WTC11 (cell line): ENCODE measurements around the gene ACACA. TPM values are rescaled to one million over a fixed set of nuclear protein-coding genes. Genes with fewer than 3 reads are reported as not detected.
A peak's percentile ranks its signal among the peaks of the same experiment; 100 is the strongest.

Source experiments
- ATAC-seq: fragments of 200-7000 bp; cut with Tn5 transposase; 2 replicates; pipeline ENCODE4 v1.10.0; 2021; ENCODE audit warnings: mild to moderate bottlenecking, moderate library complexity
- CTCF ChIA-PET: fragments of 300-600 bp; sonication (Branson Sonifier 250); formaldehyde crosslinking; loops from one replicate; lab custom pipeline; 2021; ENCODE audit warnings: antibody characterized with exemption; lab: Charles Lee
- POLR2A ChIA-PET: fragments of 350-600 bp; sonication (Branson Sonifier 250); formaldehyde crosslinking; loops from one replicate; lab custom pipeline; 2021; ENCODE audit warnings: antibody characterized with exemption; lab: Charles Lee
- DNase-seq: peaks from one replicate; pipeline ENCODE4 v3.0.0; 2021; ENCODE audit warnings: low spot score
- H3K27ac Mint-ChIP-seq: 2 replicates; pipeline ENCODE4 v1.8.0; 2021; ENCODE audit warnings: mixed read lengths
- H3K27me3 Mint-ChIP-seq: 2 replicates; pipeline ENCODE4 v1.8.0; 2021; ENCODE audit warnings: low read depth, mild to moderate bottlenecking, moderate library complexity, mixed read lengths
- H3K36me3 Mint-ChIP-seq: 2 replicates; pipeline ENCODE4 v1.8.0; 2021; ENCODE audit warnings: mixed read lengths
- H3K4me1 Mint-ChIP-seq: 2 replicates; pipeline ENCODE4 v1.8.0; 2022; ENCODE audit warnings: mixed read lengths
- H3K4me3 Mint-ChIP-seq: 2 replicates; pipeline ENCODE4 v1.8.0; 2021; ENCODE audit warnings: mild to moderate bottlenecking, moderate library complexity, mixed read lengths
- H3K9me3 Mint-ChIP-seq: 2 replicates; pipeline ENCODE4 v1.8.0; 2021; ENCODE audit warnings: mixed read lengths
- ATF1 ChIP-seq: sonication (generic); formaldehyde crosslinking; IDR thresholded peaks from 2 replicates; pipeline ENCODE4 v1.8.1; 2023; ENCODE audit warnings: mild to moderate bottlenecking, moderate library complexity, missing genetic modification reagents
- FOXJ3 ChIP-seq: sonication (generic); formaldehyde crosslinking; IDR thresholded peaks from 2 replicates; pipeline ENCODE4 v1.9.0; 2021; ENCODE audit warnings: missing genetic modification reagents, mild to moderate bottlenecking, borderline replicate concordance
- FOXK1 ChIP-seq: sonication (generic); formaldehyde crosslinking; IDR thresholded peaks from 2 replicates; pipeline ENCODE4 v1.8.0; 2022; ENCODE audit warnings: mild to moderate bottlenecking, moderate library complexity, missing genetic modification reagents
- FOXP1 ChIP-seq: sonication (generic); formaldehyde crosslinking; IDR thresholded peaks from 2 replicates; pipeline ENCODE4 v1.8.0; 2022; ENCODE audit warnings: missing genetic modification reagents, mild to moderate bottlenecking, moderate library complexity, borderline replicate concordance
- GRHL2 ChIP-seq: fragments of 250-450 bp; sonication (Bioruptor Pico); IDR thresholded peaks from 2 replicates; pipeline ENCODE4 v1.8.0; 2022; ENCODE audit warnings: mild to moderate bottlenecking, moderate library complexity; ENCODE audit not compliant: insufficient replicate concordance, severe bottlenecking
- JUN ChIP-seq: sonication (generic); formaldehyde crosslinking; IDR thresholded peaks from 2 replicates; pipeline ENCODE4 v1.8.0; 2023; ENCODE audit warnings: mild to moderate bottlenecking, missing genetic modification reagents
- NR2C2 ChIP-seq: sonication (generic); formaldehyde crosslinking; IDR thresholded peaks from 2 replicates; pipeline ENCODE4 v1.8.0; 2022; ENCODE audit warnings: mild to moderate bottlenecking, missing genetic modification reagents
- TCF7 ChIP-seq: sonication (generic); formaldehyde crosslinking; IDR thresholded peaks from 2 replicates; pipeline ENCODE4 v1.8.0; 2022; ENCODE audit warnings: mild to moderate bottlenecking, low read depth, missing genetic modification reagents, moderate library complexity
- TEAD1 ChIP-seq: sonication (generic); formaldehyde crosslinking; IDR thresholded peaks from 2 replicates; pipeline ENCODE4 v1.8.0; 2022; ENCODE audit warnings: mild to moderate bottlenecking, missing genetic modification reagents
- ZNF263 ChIP-seq: sonication (generic); formaldehyde crosslinking; IDR thresholded peaks from 2 replicates; pipeline ENCODE4 v1.8.1; 2022; ENCODE audit warnings: low read depth, mild to moderate bottlenecking, moderate library complexity, missing genetic modification reagents
- ZNF317 ChIP-seq: sonication (generic); formaldehyde crosslinking; IDR thresholded peaks from 2 replicates; pipeline ENCODE4 v1.8.1; 2023; ENCODE audit warnings: low read depth, mild to moderate bottlenecking, moderate library complexity, missing genetic modification reagents, borderline replicate concordance
- ZNF396 ChIP-seq: fragments of 250-450 bp; sonication (Bioruptor Pico); IDR thresholded peaks from 2 replicates; pipeline ENCODE4 v1.8.0; 2021; ENCODE audit warnings: mild to moderate bottlenecking, moderate library complexity, borderline replicate concordance
- ZNF423 ChIP-seq: fragments of 250-450 bp; sonication (Bioruptor Pico); IDR thresholded peaks from 2 replicates; pipeline ENCODE4 v2.1.2; 2022; ENCODE audit warnings: mild to moderate bottlenecking, moderate library complexity
- ZNF671 ChIP-seq: fragments of 250-450 bp; sonication (Bioruptor Pico); IDR thresholded peaks from 2 replicates; pipeline ENCODE4 v1.8.0; 2021; ENCODE audit warnings: mild to moderate bottlenecking
- total RNA-seq: library from RNA; stranded (reverse); gene quantifications from 3 replicates; pipeline ENCODE4 v1.2.3, GENCODE V29; 2021
- TF ChIP-seq, protein P1 (sequence below): fragments of 250-450 bp; sonication (Bioruptor Pico); IDR thresholded peaks from 2 replicates; pipeline ENCODE4 v1.8.0; 2021; ENCODE audit warnings: mild to moderate bottlenecking
- TF ChIP-seq, protein P2 (sequence below): sonication (generic); formaldehyde crosslinking; conservative IDR thresholded peaks from 2 replicates; pipeline ENCODE4 v1.8.1; 2022; ENCODE audit warnings: mild to moderate bottlenecking, missing genetic modification reagents
- TF ChIP-seq, protein P3 (sequence below): sonication (generic); formaldehyde crosslinking; IDR thresholded peaks from 2 replicates; pipeline ENCODE4 v1.8.0; 2022; ENCODE audit warnings: mild to moderate bottlenecking, missing genetic modification reagents
- TF ChIP-seq, protein P4 (sequence below): sonication (generic); formaldehyde crosslinking; IDR thresholded peaks from 2 replicates; pipeline ENCODE4 v1.8.1; 2022; ENCODE audit warnings: mild to moderate bottlenecking, moderate library complexity, missing genetic modification reagents
- TF ChIP-seq, protein P5 (sequence below): fragments of 200-600 bp; IDR thresholded peaks from 2 replicates; pipeline ENCODE4 v1.8.0; 2022; ENCODE audit warnings: antibody characterized with exemption
- TF ChIP-seq, protein P6 (sequence below): sonication (generic); formaldehyde crosslinking; IDR thresholded peaks from 2 replicates; pipeline ENCODE4 v1.8.0; 2022; ENCODE audit warnings: mild to moderate bottlenecking, missing genetic modification reagents
- TF ChIP-seq, protein P7 (sequence below): sonication (generic); formaldehyde crosslinking; IDR thresholded peaks from 2 replicates; pipeline ENCODE4 v1.8.1; 2023; ENCODE audit warnings: mild to moderate bottlenecking, missing genetic modification reagents

ACACA gene
- total RNA-seq, 1 experiment from 2014 or later = 167 TPM

DNA sequence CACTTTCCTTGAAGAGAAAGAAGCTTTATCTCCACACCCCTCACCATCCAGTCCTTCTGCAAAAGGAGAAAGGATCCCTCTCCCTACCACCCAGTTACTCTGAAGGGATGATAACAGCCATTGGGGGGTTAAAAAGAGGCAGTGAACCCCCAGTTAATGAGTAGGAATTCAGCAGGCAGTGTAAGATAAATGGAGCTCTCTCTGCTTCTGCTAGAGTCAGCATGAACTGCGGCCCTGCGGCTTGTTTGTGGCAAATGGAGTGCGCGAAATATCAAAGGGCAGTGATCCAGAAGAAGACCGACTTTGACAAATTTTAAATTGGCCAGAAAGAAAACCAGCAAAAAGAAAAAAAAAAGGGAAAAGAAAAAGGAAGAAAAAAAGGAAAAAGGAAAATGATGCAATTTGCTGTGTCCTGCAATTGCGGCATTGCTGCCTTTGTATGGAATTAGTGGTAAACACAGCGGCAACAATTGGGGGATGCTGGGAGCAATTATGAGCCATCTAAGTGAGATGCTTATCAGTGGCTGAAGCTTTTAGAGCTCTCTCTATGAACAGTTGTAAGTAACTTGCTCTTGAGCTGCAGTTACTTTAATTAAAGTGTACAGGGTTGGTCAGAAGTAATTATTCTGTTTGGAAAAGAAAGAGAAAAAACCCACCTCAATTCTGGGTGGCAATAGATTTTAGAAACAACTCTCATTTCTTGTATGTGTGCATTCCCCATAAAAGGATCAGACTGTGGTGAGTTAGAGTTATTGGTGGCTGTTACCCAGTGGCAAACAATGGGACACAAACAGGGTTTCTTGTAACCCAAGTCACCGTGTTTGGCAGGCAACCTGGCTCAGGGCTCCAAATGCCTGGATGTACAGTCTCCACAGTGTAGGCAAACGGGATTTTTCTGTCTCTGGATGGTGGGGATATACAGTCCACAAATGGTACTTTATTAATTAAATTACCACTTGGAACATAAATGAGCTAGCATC, 296.6 kb downstream of the ACACA start:
- Mint-ChIP-seq H3K36me3 (peaks cover 32% of the 10 kb centered on the region), H3K27ac (peak overlapping the region; percentile 69; the same call in 1 of the 2 replicates), H3K9me3 (no peaks in the 10 kb centered on the region), H3K4me1 (peaks cover 45% of the 10 kb centered on the region), H3K27me3 (no peaks in the 10 kb centered on the region), H3K4me3 (no peak overlapping the region)
- ATAC-seq = no peak
- TF ChIP-seq FOXK1 (CRISPR knock-in tag) (no peak), ZNF671 (CRISPR knock-in tag) (no peak), TCF7 (CRISPR knock-in tag) (no peak), GRHL2 (CRISPR knock-in tag) (no peak), ATF1 (CRISPR knock-in tag) (no peak), ZNF396 (CRISPR knock-in tag) (no peak), JUN (CRISPR knock-in tag) (no peak), ZNF263 (CRISPR knock-in tag) (no peak), ZNF317 (no peak), FOXP1 (CRISPR knock-in tag) (no peak), FOXJ3 (CRISPR knock-in tag) (no peak), ZNF423 (CRISPR knock-in tag) (no peak), NR2C2 (CRISPR knock-in tag) (no peak), TEAD1 (CRISPR knock-in tag) (no peak)
- TF ChIP-seq, protein P1, sequence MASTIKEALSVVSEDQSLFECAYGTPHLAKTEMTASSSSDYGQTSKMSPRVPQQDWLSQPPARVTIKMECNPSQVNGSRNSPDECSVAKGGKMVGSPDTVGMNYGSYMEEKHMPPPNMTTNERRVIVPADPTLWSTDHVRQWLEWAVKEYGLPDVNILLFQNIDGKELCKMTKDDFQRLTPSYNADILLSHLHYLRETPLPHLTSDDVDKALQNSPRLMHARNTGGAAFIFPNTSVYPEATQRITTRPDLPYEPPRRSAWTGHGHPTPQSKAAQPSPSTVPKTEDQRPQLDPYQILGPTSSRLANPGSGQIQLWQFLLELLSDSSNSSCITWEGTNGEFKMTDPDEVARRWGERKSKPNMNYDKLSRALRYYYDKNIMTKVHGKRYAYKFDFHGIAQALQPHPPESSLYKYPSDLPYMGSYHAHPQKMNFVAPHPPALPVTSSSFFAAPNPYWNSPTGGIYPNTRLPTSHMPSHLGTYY (CRISPR knock-in tag) = no peak
- TF ChIP-seq, protein P2, sequence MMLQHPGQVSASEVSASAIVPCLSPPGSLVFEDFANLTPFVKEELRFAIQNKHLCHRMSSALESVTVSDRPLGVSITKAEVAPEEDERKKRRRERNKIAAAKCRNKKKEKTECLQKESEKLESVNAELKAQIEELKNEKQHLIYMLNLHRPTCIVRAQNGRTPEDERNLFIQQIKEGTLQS (CRISPR knock-in tag) = no peak
- TF ChIP-seq, protein P3, sequence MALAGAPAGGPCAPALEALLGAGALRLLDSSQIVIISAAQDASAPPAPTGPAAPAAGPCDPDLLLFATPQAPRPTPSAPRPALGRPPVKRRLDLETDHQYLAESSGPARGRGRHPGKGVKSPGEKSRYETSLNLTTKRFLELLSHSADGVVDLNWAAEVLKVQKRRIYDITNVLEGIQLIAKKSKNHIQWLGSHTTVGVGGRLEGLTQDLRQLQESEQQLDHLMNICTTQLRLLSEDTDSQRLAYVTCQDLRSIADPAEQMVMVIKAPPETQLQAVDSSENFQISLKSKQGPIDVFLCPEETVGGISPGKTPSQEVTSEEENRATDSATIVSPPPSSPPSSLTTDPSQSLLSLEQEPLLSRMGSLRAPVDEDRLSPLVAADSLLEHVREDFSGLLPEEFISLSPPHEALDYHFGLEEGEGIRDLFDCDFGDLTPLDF (CRISPR knock-in tag) = no peak
- TF ChIP-seq, protein P4, sequence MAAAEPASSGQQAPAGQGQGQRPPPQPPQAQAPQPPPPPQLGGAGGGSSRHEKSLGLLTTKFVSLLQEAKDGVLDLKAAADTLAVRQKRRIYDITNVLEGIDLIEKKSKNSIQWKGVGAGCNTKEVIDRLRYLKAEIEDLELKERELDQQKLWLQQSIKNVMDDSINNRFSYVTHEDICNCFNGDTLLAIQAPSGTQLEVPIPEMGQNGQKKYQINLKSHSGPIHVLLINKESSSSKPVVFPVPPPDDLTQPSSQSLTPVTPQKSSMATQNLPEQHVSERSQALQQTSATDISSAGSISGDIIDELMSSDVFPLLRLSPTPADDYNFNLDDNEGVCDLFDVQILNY (CRISPR knock-in tag) = no peak
- TF ChIP-seq, protein P5, sequence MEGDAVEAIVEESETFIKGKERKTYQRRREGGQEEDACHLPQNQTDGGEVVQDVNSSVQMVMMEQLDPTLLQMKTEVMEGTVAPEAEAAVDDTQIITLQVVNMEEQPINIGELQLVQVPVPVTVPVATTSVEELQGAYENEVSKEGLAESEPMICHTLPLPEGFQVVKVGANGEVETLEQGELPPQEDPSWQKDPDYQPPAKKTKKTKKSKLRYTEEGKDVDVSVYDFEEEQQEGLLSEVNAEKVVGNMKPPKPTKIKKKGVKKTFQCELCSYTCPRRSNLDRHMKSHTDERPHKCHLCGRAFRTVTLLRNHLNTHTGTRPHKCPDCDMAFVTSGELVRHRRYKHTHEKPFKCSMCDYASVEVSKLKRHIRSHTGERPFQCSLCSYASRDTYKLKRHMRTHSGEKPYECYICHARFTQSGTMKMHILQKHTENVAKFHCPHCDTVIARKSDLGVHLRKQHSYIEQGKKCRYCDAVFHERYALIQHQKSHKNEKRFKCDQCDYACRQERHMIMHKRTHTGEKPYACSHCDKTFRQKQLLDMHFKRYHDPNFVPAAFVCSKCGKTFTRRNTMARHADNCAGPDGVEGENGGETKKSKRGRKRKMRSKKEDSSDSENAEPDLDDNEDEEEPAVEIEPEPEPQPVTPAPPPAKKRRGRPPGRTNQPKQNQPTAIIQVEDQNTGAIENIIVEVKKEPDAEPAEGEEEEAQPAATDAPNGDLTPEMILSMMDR = no peak
- DNase-seq = no peak
- CTCF ChIA-PET = interaction anchor here (0.5 kb wide), 1 partner anchor 17 kb away, joined by 4 read pairs; no protein-coding TSS in a partner anchor
- POLR2A ChIA-PET = no interaction called here

DNA sequence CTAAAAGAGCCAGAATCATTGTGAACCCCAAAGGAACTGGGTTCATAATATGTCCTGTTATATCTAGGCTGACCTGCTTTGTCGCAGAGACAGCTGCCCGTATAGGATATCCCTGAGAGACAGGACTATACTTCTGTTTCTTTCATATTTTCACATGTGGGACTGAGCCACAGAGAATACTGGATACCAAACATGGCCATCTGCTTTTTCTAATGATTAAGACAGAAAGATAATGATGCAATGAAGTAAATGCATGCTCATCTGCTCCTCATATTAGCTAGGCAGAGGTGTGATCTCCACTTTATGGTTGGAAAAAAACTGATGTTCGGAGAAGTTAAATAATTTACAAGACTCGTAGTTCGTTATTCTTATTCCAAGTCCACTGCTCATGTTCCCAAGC, 297.5 kb downstream of the ACACA start:
- H3K36me3 Mint-ChIP-seq = peaks cover 33% of the 10 kb centered on the region
- POLR2A ChIA-PET = no interaction called here
- H3K9me3 Mint-ChIP-seq = no peaks in the 10 kb centered on the region
- H3K4me1 Mint-ChIP-seq = peaks cover 54% of the 10 kb centered on the region
- H3K27ac Mint-ChIP-seq = peak overlapping the region; percentile 69
- CTCF ChIA-PET = no interaction called here
- TF ChIP-seq, protein P6, sequence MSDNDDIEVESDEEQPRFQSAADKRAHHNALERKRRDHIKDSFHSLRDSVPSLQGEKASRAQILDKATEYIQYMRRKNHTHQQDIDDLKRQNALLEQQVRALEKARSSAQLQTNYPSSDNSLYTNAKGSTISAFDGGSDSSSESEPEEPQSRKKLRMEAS = no peak
- TF ChIP-seq FOXP1 (CRISPR knock-in tag) = no peak
- TF ChIP-seq, protein P7, sequence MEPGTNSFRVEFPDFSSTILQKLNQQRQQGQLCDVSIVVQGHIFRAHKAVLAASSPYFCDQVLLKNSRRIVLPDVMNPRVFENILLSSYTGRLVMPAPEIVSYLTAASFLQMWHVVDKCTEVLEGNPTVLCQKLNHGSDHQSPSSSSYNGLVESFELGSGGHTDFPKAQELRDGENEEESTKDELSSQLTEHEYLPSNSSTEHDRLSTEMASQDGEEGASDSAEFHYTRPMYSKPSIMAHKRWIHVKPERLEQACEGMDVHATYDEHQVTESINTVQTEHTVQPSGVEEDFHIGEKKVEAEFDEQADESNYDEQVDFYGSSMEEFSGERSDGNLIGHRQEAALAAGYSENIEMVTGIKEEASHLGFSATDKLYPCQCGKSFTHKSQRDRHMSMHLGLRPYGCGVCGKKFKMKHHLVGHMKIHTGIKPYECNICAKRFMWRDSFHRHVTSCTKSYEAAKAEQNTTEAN (CRISPR knock-in tag) = no peak
- no peaks in the 10 kb centered on the region for H3K27me3 Mint-ChIP-seq
- no peak overlapping the region for H3K4me3 Mint-ChIP-seq
- no peak for DNase-seq
- no peak for ATAC-seq
